Activated naive CD4-positive, alpha-beta T cell treated with anti-CD3 and anti-CD28 coated beads, Interleukin-2, amount 10 ng/mL, durations not matched to agents 7 days and 5 days (primary cell): ENCODE results near the gene ST6GALNAC4.
"Not testable (repeated sequence)": the region's sequence is repeated elsewhere in the genome, so short reads cannot be mapped to it uniquely, and the experiment has no call there.

Experiments
- CTCF ChIA-PET: fragments of 350-600 bp; sonication (Branson Sonifier 250); formaldehyde crosslinking; loops from one replicate; lab custom pipeline; 2021; ENCODE audit warnings: antibody characterized with exemption; lab: Charles Lee
- DNase-seq: peaks from one replicate; pipeline ENCODE4 v3.0.0-alpha.2; 2020
- H3K27ac Mint-ChIP-seq: one replicate; pipeline ENCODE4 v1.8.0; 2021; ENCODE audit warnings: mild to moderate bottlenecking, moderate library complexity, mixed read lengths
- H3K27me3 Mint-ChIP-seq: one replicate; pipeline ENCODE4 v1.8.0; 2021; ENCODE audit warnings: mild to moderate bottlenecking, mixed read lengths
- H3K36me3 Mint-ChIP-seq: one replicate; pipeline ENCODE4 v1.8.0; 2021; ENCODE audit warnings: mixed read lengths
- H3K4me1 Mint-ChIP-seq: one replicate; pipeline ENCODE4 v1.8.0; 2021; ENCODE audit warnings: mixed read lengths
- H3K4me3 Mint-ChIP-seq: one replicate; pipeline ENCODE4 v1.8.0; 2021; ENCODE audit warnings: mild to moderate bottlenecking, moderate library complexity, mixed read lengths
- H3K9me3 Mint-ChIP-seq: one replicate; pipeline ENCODE4 v1.8.0; 2021; ENCODE audit warnings: mixed read lengths

The ST6GALNAC4 gene

GRCh38 chr9:127892831-127893230 is 24.0 kb downstream of the ST6GALNAC4 start:
- peaks cover 21% of the 10 kb centered on the region for H3K4me1 Mint-ChIP-seq
- peaks cover 21% of the 10 kb centered on the region for H3K9me3 Mint-ChIP-seq
- H3K4me3 Mint-ChIP-seq = no peak overlapping the region
- H3K27ac Mint-ChIP-seq = no peak overlapping the region
- no peaks in the 10 kb centered on the region for H3K27me3 Mint-ChIP-seq
- DNase-seq = no peak
- CTCF ChIA-PET = no interaction called here
- H3K36me3 Mint-ChIP-seq = peaks cover 72% of the 10 kb centered on the region

- no peak overlapping the region for H3K4me3 Mint-ChIP-seq
- no peak for DNase-seq
- no peaks in the 10 kb centered on the region for H3K27me3 Mint-ChIP-seq
- CTCF ChIA-PET = interaction anchor here (1.3 to 1.7 kb wide), 3 partner anchors 9 to 31 kb away, joined by 5 to 7 read pairs (median 5); no protein-coding TSS in a partner anchor
- peaks cover 67% of the 10 kb centered on the region for H3K36me3 Mint-ChIP-seq
- peaks cover 19% of the 10 kb centered on the region for H3K9me3 Mint-ChIP-seq
- H3K4me1 Mint-ChIP-seq = peaks cover 17% of the 10 kb centered on the region
- H3K27ac Mint-ChIP-seq = no peak overlapping the region
Measured at GRCh38 chr9:127890053-127890452, 26.8 kb downstream of the ST6GALNAC4 start.

GRCh38 chr9:127887792-127888191 is 29.0 kb downstream of the ST6GALNAC4 start:
- Mint-ChIP-seq H3K9me3 (peaks cover 3% of the 10 kb centered on the region), H3K4me1 (peaks cover 15% of the 10 kb centered on the region), H3K27me3 (no peaks in the 10 kb centered on the region), H3K27ac (no peak overlapping the region), H3K4me3 (no peak overlapping the region), H3K36me3 (peaks cover 56% of the 10 kb centered on the region)
- no peak for DNase-seq
- CTCF ChIA-PET = interaction anchor here (0.9 to 1.6 kb wide), 4 partner anchors 18 to 82 kb away, joined by 3 to 7 read pairs (median 4); no protein-coding TSS in a partner anchor

GRCh38 chr9:127886401-127886972 is 30.4 kb downstream of the ST6GALNAC4 start:
- Mint-ChIP-seq H3K27me3 (no peaks in the 10 kb centered on the region), H3K4me3 (no peak overlapping the region), H3K27ac (no peak overlapping the region), H3K36me3 (peaks cover 47% of the 10 kb centered on the region), H3K9me3 (no peaks in the 10 kb centered on the region), H3K4me1 (peaks cover 13% of the 10 kb centered on the region)
- DNase-seq = no peak
- CTCF ChIA-PET = interaction anchor here (1.6 kb wide), 1 partner anchor 35 kb away, joined by 7 read pairs; no protein-coding TSS in a partner anchor

GRCh38 chr9:127885508-127886281 is 31.1 kb downstream of the ST6GALNAC4 start:
- Mint-ChIP-seq H3K27ac (no peak overlapping the region), H3K4me1 (peaks cover 12% of the 10 kb centered on the region), H3K36me3 (peaks cover 41% of the 10 kb centered on the region), H3K9me3 (no peaks in the 10 kb centered on the region), H3K4me3 (no peak overlapping the region), H3K27me3 (no peaks in the 10 kb centered on the region)
- no peak for DNase-seq
- CTCF ChIA-PET = interaction anchor here (1.1 kb wide), 1 partner anchor 16 kb away, joined by 4 read pairs; no protein-coding TSS in a partner anchor

- H3K4me3 Mint-ChIP-seq = no peak overlapping the region
- peaks cover 37% of the 10 kb centered on the region for H3K36me3 Mint-ChIP-seq
- no peak overlapping the region for H3K27ac Mint-ChIP-seq
- no peak for DNase-seq
- peaks cover 12% of the 10 kb centered on the region for H3K4me1 Mint-ChIP-seq
- CTCF ChIA-PET = interaction anchor here (1.1 kb wide), 1 partner anchor 15 kb away, joined by 4 read pairs; no protein-coding TSS in a partner anchor
- no peaks in the 10 kb centered on the region for H3K27me3 Mint-ChIP-seq
- no peaks in the 10 kb centered on the region for H3K9me3 Mint-ChIP-seq
Measured at GRCh38 chr9:127884976-127885490, 31.8 kb downstream of the ST6GALNAC4 start.

- H3K36me3 Mint-ChIP-seq = peaks cover 35% of the 10 kb centered on the region
- H3K4me1 Mint-ChIP-seq = peaks cover 12% of the 10 kb centered on the region
- H3K4me3 Mint-ChIP-seq = no peak overlapping the region
- no peaks in the 10 kb centered on the region for H3K27me3 Mint-ChIP-seq
- no peaks in the 10 kb centered on the region for H3K9me3 Mint-ChIP-seq
- peak overlapping the region; percentile 71 for H3K27ac Mint-ChIP-seq
- CTCF ChIA-PET = no interaction called here
- no peak for DNase-seq
Measured at GRCh38 chr9:127884427-127884911, 32.4 kb downstream of the ST6GALNAC4 start.

- Mint-ChIP-seq H3K27ac (peak overlapping the region; percentile 71), H3K4me1 (peaks cover 13% of the 10 kb centered on the region), H3K4me3 (no peak overlapping the region), H3K27me3 (no peaks in the 10 kb centered on the region), H3K9me3 (no peaks in the 10 kb centered on the region), H3K36me3 (peaks cover 38% of the 10 kb centered on the region)
- CTCF ChIA-PET = interaction anchor here (0.9 kb wide), 1 partner anchor 14 kb away, joined by 3 read pairs; no protein-coding TSS in a partner anchor
- no peak for DNase-seq
Measured at GRCh38 chr9:127883959-127884358, 32.9 kb downstream of the ST6GALNAC4 start.

GRCh38 chr9:127881715-127882114 is 35.1 kb downstream of the ST6GALNAC4 start:
- H3K36me3 Mint-ChIP-seq = peaks cover 32% of the 10 kb centered on the region
- H3K27ac Mint-ChIP-seq, H3K4me3 Mint-ChIP-seq, H3K9me3 Mint-ChIP-seq, DNase-seq: not testable (repeated sequence)
- CTCF ChIA-PET = interaction anchor here (1.4 to 2.1 kb wide), 4 partner anchors 11 to 154 kb away, joined by 3 to 12 read pairs (median 8); no protein-coding TSS in a partner anchor
- H3K4me1 Mint-ChIP-seq = peaks cover 17% of the 10 kb centered on the region
- H3K27me3 Mint-ChIP-seq = peaks cover 14% of the 10 kb centered on the region

GRCh38 chr9:127880143-127880542 is 36.7 kb downstream of the ST6GALNAC4 start:
- Mint-ChIP-seq H3K36me3 (peaks cover 24% of the 10 kb centered on the region), H3K27ac (no peak overlapping the region), H3K9me3 (no peaks in the 10 kb centered on the region), H3K4me3 (no peak overlapping the region), H3K4me1 (peaks cover 17% of the 10 kb centered on the region), H3K27me3 (peaks cover 16% of the 10 kb centered on the region)
- DNase-seq = no peak
- CTCF ChIA-PET = interaction anchor here (1.6 kb wide), 1 partner anchor 155 kb away, joined by 3 read pairs; no protein-coding TSS in a partner anchor

- Mint-ChIP-seq H3K27ac (no peak overlapping the region), H3K4me1 (peaks cover 13% of the 10 kb centered on the region), H3K4me3 (no peak overlapping the region), H3K9me3 (no peaks in the 10 kb centered on the region), H3K27me3 (peaks cover 16% of the 10 kb centered on the region), H3K36me3 (peaks cover 12% of the 10 kb centered on the region)
- CTCF ChIA-PET = interaction anchor here (0.6 to 1.4 kb wide), 3 partner anchors 9 to 358 kb away, joined by 3 to 5 read pairs (median 4); no protein-coding TSS in a partner anchor
- no peak for DNase-seq
Measured at GRCh38 chr9:127878652-127879390, 38.0 kb downstream of the ST6GALNAC4 start.

- no peaks in the 10 kb centered on the region for H3K9me3 Mint-ChIP-seq
- DNase-seq = no peak
Measured at GRCh38 chr9:127878001-127878651, 38.7 kb downstream of the ST6GALNAC4 start.

GRCh38 chr9:127877566-127877998 is 39.3 kb downstream of the ST6GALNAC4 start, which contains the start of gene AK1:
TSS of gene AK1 (minus strand) at chr9:127877675. CDS start at chr9:127874617, 3,058 bp downstream.
- Mint-ChIP-seq H3K36me3 (peaks cover 12% of the 10 kb centered on the region), H3K9me3 (no peaks in the 10 kb centered on the region), H3K4me3 (no peak within 1 kb of the TSS), H3K4me1 (peaks cover 9% of the 10 kb centered on the region), H3K27ac (peak within 1 kb of the TSS; percentile 52), H3K27me3 (peaks cover 16% of the 10 kb centered on the region)
- no peak for DNase-seq
- CTCF ChIA-PET = interaction anchor here (1.2 to 1.4 kb wide), 2 partner anchors 8 to 43 kb away, joined by 4 to 5 read pairs; no protein-coding TSS in a partner anchor

More at GRCh38 chr9:127878001-127878651, 38.7 kb downstream of the ST6GALNAC4 start:
- CTCF ChIA-PET = interaction anchor here (0.6 to 1.4 kb wide), 3 partner anchors 8 to 358 kb away, joined by 3 to 5 read pairs (median 4); no protein-coding TSS in a partner anchor
- H3K27me3 Mint-ChIP-seq = peaks cover 16% of the 10 kb centered on the region
- H3K4me1 Mint-ChIP-seq = peaks cover 13% of the 10 kb centered on the region
- H3K36me3 Mint-ChIP-seq = peaks cover 12% of the 10 kb centered on the region
- no peak overlapping the region for H3K4me3 Mint-ChIP-seq
- no peak overlapping the region for H3K27ac Mint-ChIP-seq
